Middle frontal gyrus (tissue), 1 donor: Measurements from ENCODE around the gene PARP14.

ENCODE experiments used
- DNase-seq: peaks from one replicate; pipeline ENCODE4 v3.0.0-alpha.2; 2015; ENCODE audit warnings: low spot score; ENCODE audit errors: extremely low spot score

Gene PARP14

DNA sequence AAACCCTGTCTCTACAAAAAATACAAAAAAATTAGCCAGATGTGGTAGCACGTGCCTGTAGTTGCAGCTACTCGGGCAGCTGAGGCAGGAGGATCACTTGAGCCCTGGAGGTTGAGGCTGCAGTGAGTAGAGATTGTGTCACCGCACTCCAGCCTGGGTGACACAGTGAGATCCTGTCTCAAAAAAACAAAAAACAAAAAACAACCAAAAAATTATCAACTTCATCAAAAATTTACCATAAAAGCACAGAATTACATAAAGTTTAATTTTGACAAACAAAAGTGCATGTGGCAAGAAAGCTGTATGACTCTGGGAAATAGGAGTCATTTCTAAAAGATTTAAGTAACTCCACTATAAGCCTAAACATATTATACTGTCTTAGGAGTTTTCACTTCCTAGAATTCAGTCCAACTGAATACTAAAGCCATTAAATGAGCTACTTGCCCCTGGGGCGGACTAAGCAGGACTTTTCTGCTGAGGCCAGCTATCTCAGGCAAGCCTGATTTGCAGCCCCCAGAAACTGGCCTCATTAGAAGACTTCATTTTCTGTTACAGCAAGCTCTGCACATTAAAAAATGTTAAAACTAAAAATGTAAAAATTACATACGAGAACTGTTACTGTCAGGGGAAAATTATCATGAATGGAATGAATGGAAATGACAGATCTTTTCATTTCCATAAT, 90.0 kb downstream of the PARP14 start:
- no peak for DNase-seq

DNA sequence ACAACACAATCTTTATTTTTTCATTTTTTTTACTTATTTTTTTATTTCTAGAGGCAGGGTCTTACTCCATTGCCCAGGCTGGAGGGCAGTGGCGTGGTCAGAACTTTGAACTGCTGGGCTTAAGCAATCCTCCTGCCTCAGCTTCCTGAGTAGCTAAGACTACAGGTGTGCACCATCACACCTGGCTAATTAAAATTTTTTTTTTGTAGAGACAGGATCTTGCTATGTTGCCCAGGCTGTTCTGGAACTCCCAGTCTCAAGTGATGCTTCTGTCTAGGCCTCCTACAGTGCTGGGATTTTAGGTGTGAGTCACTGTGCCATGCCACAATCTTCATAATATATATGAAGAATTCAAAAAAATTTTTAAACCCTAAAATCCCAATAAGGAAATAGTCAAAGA, 92.2 kb downstream of the PARP14 start:
- no peak for DNase-seq

GRCh38 chr3:122773944-122774509, 93.4 kb downstream of the PARP14 start:
- DNase-seq = no peak

DNA sequence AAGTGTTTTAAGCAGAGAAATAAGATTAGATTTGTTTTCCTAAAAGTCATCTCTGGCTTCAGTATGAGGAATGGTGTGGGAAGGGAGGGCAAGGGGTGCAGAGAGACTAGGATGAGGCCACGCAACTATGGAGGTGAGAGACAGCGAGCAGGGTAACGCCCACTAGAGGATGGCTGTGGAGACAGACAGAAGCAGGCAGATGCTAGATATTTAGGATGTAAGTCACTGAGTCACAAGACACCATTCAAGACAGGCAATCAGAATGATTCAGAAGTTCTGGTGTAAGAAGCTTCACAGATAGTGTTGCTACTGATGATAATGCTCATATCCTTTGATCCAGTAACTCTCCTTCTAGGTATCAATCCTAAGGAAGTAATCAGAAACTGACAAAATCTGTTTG, 93.9 kb downstream of the PARP14 start:
- no peak for DNase-seq

DNA sequence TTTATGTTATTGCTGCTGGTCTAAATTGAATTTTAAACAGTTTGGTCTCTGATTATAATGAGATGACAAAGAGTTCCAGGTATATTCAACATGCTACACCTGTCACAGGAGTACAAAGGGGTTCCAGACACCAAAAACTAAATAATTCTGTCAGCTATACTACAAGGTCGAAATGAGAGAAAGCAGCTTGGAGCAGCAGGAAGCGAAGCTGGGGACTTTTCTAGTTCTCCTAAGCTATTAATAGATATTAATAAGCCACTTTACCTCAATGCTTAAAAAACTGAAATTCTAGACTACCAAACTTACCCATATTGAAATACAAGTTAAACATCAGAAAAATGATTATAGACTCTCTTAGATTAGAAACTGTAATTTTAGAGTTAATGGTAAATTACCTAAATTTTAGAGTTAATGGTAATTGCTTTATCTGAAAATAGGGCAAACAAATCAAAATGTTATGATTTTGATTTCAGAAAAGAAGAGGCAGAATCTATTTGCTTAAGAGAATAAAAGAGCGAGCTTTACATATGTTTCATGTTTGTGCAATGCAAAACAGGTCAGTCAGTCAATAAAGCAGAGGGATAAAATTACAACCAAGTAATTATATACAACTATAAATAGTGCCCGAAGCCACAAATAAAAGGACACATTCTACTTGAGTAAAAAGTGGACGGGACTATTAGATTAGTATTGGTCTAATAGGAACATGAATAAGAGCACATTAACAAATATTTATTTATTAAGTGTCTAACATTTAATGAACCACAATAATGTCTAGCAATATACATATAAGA, 96.2 kb downstream of the PARP14 start:
- DNase-seq = no peak

GRCh38 chr3:122777563-122777962, 96.9 kb downstream of the PARP14 start:
- DNase-seq = no peak
